ENCODE data around the gene RSAD1. TPM values are rescaled to one million over a fixed set of nuclear protein-coding genes. Genes with fewer than 3 reads are reported as not detected.

RSAD1 gene
- total RNA-seq, 6 donors from 2014 or later: 26.8 to 47.3 (median 34.9) TPM

- TF ChIP-seq EP300 (IDR thresholded peaks at IDR 0.05): no peak
- TF ChIP-seq POLR2A (IDR thresholded peaks at IDR 0.05): no peak
- TF ChIP-seq CTCF (IDR thresholded peaks at IDR 0.05): no peak
- no peak for TF ChIP-seq POLR2AphosphoS5 (IDR thresholded peaks at IDR 0.05)
- no peaks in the 10 kb centered on the region for H3K9me3 ChIP-seq
- H3K4me3 ChIP-seq: no peak overlapping the region
- WGBS, 2 donors: 86 to 92% methylated on average over 8 of the region's 8 CpGs
- DNase-seq (no peak), ATAC-seq (ENCODE audit: low FRiP score in 2 of 2) (no peak)
- H3K27me3 ChIP-seq: no peaks in the 10 kb centered on the region
- no peaks in the 10 kb centered on the region for H3K4me1 ChIP-seq
- H3K27ac ChIP-seq: no peak overlapping the region
- no peaks in the 10 kb centered on the region for H3K36me3 ChIP-seq
These were observed 40.6 kb downstream of the RSAD1 start for GRCh38 chr17:50519141-50519834.

- ATAC-seq (ENCODE audit: low FRiP score in 2 of 2) (no peak), DNase-seq (no peak)
- TF ChIP-seq CTCF (IDR thresholded peaks at IDR 0.05) (no peak), POLR2A (IDR thresholded peaks at IDR 0.05) (no peak), POLR2AphosphoS5 (IDR thresholded peaks at IDR 0.05) (no peak), EP300 (IDR thresholded peaks at IDR 0.05) (no peak)
- Histone ChIP-seq H3K36me3 (no peaks in the 10 kb centered on the region), H3K4me1 (no peaks in the 10 kb centered on the region), H3K4me3 (no peak overlapping the region), H3K27me3 (no peaks in the 10 kb centered on the region), H3K27ac (no peak overlapping the region), H3K9me3 (no peaks in the 10 kb centered on the region)
- WGBS, 2 donors: 69 to 82% methylated on average over 2 of the region's 2 CpGs
These were observed 41.8 kb downstream of the RSAD1 start for GRCh38 chr17:50520483-50520882.

GRCh38 chr17:50521514-50521913, 42.9 kb downstream of the RSAD1 start:
- no peaks in the 10 kb centered on the region for H3K4me1 ChIP-seq
- no peaks in the 10 kb centered on the region for H3K9me3 ChIP-seq
- ATAC-seq (ENCODE audit: low FRiP score in 2 of 2) (no peak), DNase-seq (no peak)
- no peak for TF ChIP-seq POLR2AphosphoS5 (IDR thresholded peaks at IDR 0.05)
- no peak for TF ChIP-seq EP300 (IDR thresholded peaks at IDR 0.05)
- no peak for TF ChIP-seq POLR2A (IDR thresholded peaks at IDR 0.05)
- TF ChIP-seq CTCF (IDR thresholded peaks at IDR 0.05): no peak
- 20 to 57% methylated on average over 1 to 2 of the region's 2 CpGs for WGBS, 2 donors
- H3K27ac ChIP-seq: no peak overlapping the region
- H3K27me3 ChIP-seq: no peaks in the 10 kb centered on the region
- no peak overlapping the region for H3K4me3 ChIP-seq
- no peaks in the 10 kb centered on the region for H3K36me3 ChIP-seq

- WGBS, 2 donors: 86 to 87% methylated on average over 10 of the region's 10 CpGs
- Histone ChIP-seq H3K27me3 (no peaks in the 10 kb centered on the region), H3K4me1 (no peaks in the 10 kb centered on the region), H3K9me3 (no peaks in the 10 kb centered on the region), H3K27ac (no peak overlapping the region), H3K36me3 (no peaks in the 10 kb centered on the region), H3K4me3 (no peak overlapping the region)
- TF ChIP-seq POLR2AphosphoS5 (IDR thresholded peaks at IDR 0.05) (no peak), EP300 (IDR thresholded peaks at IDR 0.05) (no peak), CTCF (IDR thresholded peaks at IDR 0.05) (no peak), POLR2A (IDR thresholded peaks at IDR 0.05) (no peak)
- no peak for DNase-seq
- no peak for ATAC-seq (ENCODE audit: low FRiP score in 2 of 2)
These were observed 44.1 kb downstream of the RSAD1 start for GRCh38 chr17:50522766-50523165.

GRCh38 chr17:50523208-50523607, 44.5 kb downstream of the RSAD1 start:
- H3K27me3 ChIP-seq: no peaks in the 10 kb centered on the region
- H3K4me3 ChIP-seq: no peak overlapping the region
- no peak for ATAC-seq (ENCODE audit: low FRiP score in 2 of 2)
- H3K9me3 ChIP-seq: no peaks in the 10 kb centered on the region
- H3K36me3 ChIP-seq: no peaks in the 10 kb centered on the region
- H3K27ac ChIP-seq: no peak overlapping the region
- WGBS, 2 donors: 83 to 97% methylated on average over 1 to 2 of the region's 2 CpGs
- no peaks in the 10 kb centered on the region for H3K4me1 ChIP-seq
- TF ChIP-seq POLR2A (IDR thresholded peaks at IDR 0.05) (no peak), POLR2AphosphoS5 (IDR thresholded peaks at IDR 0.05) (no peak)
- no peak for DNase-seq
